Ammon's horn (tissue), 1 donor: Measurements from ENCODE around the gene TMEM220.

ENCODE experiments used
- DNase-seq: peaks from one replicate; pipeline ENCODE4 v3.0.0-alpha.2; 2016; ENCODE audit warnings: low spot score

The TMEM220 gene

GRCh38 chr17:10729334-10730193 is at the start of gene TMEM220:
Gene TMEM220, minus strand, starts transcription at chr17:10730023. Its CDS starts 172 bp downstream, at chr17:10729851.
- DNase-seq: peak; percentile 76

GRCh38 chr17:10779609-10780008 is 49.8 kb upstream of the TMEM220 start:
- DNase-seq: no peak

- no peak for DNase-seq
Observed at GRCh38 chr17:10777890-10778289, 48.1 kb upstream of the TMEM220 start.

GRCh38 chr17:10777131-10777807 is 47.4 kb upstream of the TMEM220 start:
- DNase-seq: no peak

GRCh38 chr17:10776381-10776780 is 46.6 kb upstream of the TMEM220 start:
- DNase-seq: no peak

- DNase-seq: no peak
Observed at GRCh38 chr17:10775740-10776356, 46.0 kb upstream of the TMEM220 start.

GRCh38 chr17:10775058-10775457 is 45.2 kb upstream of the TMEM220 start:
- no peak for DNase-seq

- DNase-seq: no peak
Observed at GRCh38 chr17:10773391-10773790, 43.6 kb upstream of the TMEM220 start.

GRCh38 chr17:10772425-10773380 is 42.9 kb upstream of the TMEM220 start:
- DNase-seq: peak; percentile 42

- no peak for DNase-seq
Observed at GRCh38 chr17:10771148-10771547, 41.3 kb upstream of the TMEM220 start.

- no peak for DNase-seq
Observed at GRCh38 chr17:10769840-10770239, 40.0 kb upstream of the TMEM220 start.

- peak; percentile 33 for DNase-seq
Observed at GRCh38 chr17:10768750-10769251, 39.0 kb upstream of the TMEM220 start.

- DNase-seq: no peak
Observed at GRCh38 chr17:10767232-10767631, 37.4 kb upstream of the TMEM220 start.

- DNase-seq: no peak
Observed at GRCh38 chr17:10762037-10762436, 32.2 kb upstream of the TMEM220 start.

GRCh38 chr17:10761281-10761680 is 31.5 kb upstream of the TMEM220 start:
- DNase-seq: no peak

- DNase-seq: no peak
Observed at GRCh38 chr17:10758062-10758461, 28.2 kb upstream of the TMEM220 start.

GRCh38 chr17:10757647-10758046 is 27.8 kb upstream of the TMEM220 start:
- DNase-seq: no peak

GRCh38 chr17:10757067-10757466 is 27.2 kb upstream of the TMEM220 start:
- DNase-seq: no peak

- DNase-seq: no peak
Observed at GRCh38 chr17:10756619-10757018, 26.8 kb upstream of the TMEM220 start.

GRCh38 chr17:10756185-10756584 is 26.4 kb upstream of the TMEM220 start:
- DNase-seq: no peak

- no peak for DNase-seq
Observed at GRCh38 chr17:10755592-10756127, 25.8 kb upstream of the TMEM220 start.
